CD4-positive, alpha-beta T cell treated with Interleukin-17A for 1 hour (primary cell): Measurements from ENCODE around the gene CDH3.

ENCODE experiments used
- DNase-seq: peaks from one replicate; pipeline ENCODE4 v3.0.0-alpha.2; 2020

Gene CDH3

DNA sequence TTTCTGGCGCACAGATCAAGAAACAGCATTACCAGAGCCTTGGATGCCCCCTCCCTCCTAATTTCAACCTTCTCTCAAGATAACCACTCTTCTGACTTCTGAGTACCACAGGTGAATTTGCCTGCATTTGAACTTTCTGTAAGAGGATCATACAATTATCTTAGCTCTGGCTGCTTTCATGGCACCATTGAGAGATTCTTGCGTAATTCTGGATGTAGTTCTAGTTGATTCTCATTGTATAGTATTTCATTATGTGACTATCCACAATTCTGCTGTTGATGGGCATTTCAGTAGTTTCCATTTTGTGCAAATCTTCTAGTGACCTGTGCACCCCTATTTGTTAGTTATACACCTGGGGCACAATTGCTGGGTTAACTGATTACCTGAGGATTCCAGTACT lies 7.5 kb downstream of the CDH3 start:
- DNase-seq, result no peak

DNA sequence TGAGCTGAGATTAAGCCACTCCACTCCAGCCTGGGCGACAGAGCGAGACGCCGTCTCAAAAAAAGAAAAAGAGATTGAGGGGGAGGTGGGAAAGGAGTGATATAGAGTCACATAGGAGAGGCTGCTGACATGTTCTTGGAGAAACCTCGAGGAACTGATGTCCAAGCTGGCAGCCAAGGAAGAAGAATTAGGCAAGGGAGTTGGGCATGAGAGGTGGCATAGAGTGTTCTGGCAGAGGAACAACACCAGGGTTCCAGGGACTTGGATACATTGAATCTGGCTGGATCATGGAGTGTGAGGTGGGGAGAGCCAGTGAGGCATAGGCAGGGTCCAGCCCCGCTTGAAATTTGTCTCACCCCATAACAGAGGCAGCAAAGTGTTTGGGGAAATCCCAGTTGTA lies 10.7 kb downstream of the CDH3 start:
- no peak for DNase-seq

DNA sequence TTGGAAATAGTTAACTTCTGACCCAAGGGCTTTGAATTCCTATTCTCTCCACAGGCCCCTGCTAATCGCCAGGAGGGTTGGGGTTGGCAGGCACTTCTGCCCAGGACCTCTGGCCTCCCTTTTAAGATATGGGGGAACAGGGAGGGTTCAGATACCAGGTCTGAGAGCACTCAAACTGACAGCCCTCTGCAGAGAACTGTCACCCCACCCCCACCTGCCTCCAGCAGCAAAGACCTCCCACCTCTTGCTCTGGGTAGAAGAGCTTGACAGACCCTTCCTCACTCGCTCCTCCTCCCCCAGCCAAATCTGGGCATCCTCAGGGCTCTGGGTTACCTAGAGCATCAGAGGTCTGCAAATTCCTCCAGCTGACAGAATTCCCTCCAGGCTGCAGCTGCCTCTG lies 11.6 kb downstream of the CDH3 start:
- no peak for DNase-seq

DNA sequence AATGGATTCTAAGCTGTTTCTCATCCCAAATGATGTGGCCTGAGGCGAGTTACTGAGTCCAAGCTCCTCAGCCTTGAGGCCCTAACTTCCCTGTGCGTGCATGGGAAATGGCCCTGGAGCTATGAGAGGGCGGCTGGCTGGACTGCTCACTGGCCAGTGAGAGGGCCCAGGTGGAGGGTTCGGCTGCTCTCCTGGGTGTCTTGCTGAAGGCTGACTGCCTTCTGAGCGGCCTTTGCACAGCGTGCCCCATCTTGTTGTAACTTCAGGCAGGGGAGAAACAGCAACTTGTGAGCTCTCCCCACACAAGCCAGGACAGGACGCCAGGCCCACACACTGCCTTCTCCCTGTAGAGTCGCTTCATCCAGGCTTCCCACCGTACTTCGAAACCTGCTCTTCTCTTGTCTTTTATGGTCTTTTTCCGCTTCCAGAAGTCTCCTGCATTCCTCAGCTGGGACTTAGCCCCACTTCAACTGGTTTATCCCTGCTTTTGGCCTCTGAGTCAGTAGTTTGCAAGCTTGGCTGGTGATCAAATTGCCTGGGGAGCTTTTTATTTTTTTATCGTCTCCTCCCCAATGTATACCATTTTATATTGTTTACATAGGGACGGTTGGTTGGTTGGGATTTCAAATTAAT lies 13.3 kb downstream of the CDH3 start:
- DNase-seq, result no peak

DNA sequence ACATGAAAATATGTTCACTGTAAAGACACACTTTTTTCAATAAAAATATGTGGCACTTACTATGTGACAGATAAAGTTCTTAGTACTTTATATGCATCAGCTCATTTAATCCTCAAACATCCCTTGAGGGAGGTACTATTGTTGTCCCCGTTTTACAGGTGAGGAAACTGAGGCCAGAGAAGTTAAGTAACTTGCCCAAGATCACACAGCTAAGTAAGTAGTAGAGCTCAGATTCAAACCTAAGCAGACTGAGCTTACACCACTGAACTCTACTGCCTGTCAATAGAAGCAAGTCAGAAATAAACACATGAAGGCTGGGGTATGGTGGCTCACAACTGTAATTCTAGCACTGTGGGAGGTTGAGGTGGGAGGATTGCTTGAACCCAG lies 13.9 kb downstream of the CDH3 start:
- DNase-seq, result no peak

DNA sequence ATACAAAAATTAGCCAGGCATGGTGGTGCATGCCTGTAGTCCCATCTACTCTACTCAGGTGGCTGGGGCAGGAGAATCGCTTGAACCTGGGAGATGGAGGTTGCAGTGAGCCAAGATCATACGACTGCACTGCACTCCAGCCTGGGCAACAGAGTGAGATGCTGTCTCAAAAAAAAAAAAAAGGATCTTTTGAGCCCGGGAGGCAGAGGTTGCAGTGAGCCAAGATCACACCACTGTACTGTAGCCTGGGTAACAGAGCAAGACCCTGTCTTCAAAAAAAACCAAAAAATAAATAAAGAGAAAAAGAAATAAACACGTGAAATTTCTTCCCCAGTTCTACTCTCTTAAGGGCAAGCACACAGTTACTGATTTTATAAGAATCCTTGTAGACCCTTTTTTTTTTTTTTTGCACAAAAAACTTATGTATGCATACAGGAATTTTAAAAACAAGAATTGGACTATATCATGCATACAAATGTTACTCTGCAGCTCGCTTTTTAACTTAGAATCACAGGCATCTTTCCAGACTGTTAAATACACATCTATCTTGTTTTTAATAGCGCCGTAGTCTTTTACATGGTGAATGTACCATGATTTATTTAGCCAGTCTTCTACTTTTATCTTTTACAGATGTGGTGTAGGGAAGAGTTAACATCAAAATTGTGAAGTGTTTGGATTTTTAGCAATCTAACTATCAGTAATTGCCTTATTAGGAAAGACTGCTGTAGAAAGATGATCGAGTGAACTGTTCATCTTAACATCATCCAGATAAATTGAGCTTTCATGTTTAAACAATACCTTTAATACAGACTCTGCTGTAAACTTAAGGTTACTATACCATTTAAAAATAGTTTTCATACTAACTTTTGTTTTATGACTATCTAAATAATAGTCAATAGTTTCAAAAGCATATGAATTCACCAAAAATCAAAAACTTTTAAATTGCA lies 14.6 kb downstream of the CDH3 start:
- no peak for DNase-seq

DNA sequence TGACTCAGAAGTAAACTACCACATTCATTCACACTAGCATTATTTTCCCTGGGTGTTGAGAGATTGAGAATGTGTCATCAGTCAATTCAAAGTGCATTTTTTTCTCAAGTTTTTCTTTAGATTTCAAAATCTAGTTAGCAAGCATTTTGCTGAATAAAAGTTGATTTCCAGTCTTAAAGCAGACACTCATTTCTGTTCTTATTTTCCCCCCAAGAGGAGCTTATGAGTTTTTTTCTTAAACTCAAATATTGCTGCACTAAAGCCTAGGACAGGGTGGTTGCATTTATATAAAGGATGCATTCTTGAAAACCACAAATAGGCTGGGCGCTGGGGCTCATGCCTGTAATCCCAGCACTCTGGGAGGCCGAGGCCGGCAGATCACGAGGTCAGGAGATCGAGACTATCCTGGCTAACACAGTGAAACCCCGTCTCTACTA lies 15.3 kb downstream of the CDH3 start:
- DNase-seq, result no peak

DNA sequence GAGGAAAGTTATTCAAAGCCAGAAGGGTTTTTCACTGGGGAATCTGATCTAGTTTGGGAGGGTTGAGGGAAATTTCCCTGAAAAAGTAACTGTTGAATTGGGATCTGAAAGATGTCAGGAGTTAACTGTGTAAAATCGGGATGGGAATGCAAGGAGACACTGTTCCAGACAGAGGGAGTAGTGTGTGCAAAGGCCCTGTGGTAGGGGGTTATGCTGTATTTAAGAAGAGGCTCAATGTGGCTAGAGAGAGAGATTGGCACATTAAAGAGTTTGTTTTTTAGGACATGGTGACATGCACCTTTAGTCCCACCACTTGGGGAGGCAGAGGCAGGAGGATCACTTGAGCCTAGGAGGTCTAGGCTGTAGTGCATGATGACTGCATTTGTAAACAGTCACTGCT lies 16.9 kb downstream of the CDH3 start:
- no peak for DNase-seq

DNA sequence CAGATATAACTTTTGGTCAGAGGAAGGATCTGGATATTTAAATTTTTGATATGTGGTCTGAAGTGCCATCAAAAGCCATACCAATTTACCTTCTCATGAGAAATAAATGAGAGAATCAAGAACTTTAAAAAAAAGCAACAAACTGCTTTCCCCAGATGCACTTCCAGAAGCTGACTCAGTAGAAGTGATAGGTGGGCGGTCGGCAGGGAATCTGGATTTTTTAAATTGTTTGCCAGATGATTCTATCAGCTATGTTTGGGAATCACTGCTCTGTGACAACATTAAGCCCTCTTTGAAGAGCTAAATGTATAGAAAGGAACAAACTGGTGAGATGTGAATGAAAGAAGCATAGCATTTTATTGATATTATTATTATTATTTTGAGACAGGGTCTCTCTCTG lies 19.2 kb downstream of the CDH3 start:
- no peak for DNase-seq

DNA sequence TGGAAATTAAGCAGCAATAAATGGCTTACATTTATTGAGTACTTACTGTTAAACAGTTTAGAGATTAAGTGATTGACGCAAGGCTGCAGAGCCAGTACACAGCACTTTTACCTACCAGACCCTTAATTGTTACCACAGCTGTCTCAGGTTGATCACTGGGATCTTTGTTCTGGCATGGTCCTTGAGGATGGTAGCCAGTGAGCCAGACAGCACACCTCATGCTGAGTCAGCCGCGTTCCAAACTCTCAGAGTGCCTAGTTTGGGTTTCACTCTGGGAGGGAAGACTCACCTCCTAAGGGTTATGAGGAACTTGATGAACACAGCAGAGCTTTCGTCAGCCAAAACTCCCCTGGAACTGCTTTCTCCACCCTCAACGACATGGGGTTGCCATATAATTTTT lies 20.4 kb downstream of the CDH3 start:
- DNase-seq, result no peak

DNA sequence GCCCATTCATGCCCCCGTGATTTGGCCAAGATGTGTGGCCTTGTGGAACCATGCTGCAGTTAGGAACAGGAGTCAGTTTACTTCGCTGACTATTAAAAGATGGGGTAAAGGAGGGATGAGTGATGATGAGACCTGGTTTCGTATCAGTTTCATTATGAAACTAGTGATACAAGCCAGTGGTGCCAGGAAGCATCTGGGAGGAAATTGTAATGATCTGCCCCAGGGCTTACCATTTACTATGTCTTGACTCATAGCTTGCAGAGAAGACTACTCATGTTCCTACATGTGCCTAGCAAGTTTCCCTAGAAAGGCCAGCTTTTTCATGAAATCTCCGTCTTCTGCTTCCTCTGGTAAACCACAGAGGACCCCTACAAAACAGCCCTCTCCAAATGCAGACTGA lies 23.2 kb downstream of the CDH3 start:
- no peak for DNase-seq

DNA sequence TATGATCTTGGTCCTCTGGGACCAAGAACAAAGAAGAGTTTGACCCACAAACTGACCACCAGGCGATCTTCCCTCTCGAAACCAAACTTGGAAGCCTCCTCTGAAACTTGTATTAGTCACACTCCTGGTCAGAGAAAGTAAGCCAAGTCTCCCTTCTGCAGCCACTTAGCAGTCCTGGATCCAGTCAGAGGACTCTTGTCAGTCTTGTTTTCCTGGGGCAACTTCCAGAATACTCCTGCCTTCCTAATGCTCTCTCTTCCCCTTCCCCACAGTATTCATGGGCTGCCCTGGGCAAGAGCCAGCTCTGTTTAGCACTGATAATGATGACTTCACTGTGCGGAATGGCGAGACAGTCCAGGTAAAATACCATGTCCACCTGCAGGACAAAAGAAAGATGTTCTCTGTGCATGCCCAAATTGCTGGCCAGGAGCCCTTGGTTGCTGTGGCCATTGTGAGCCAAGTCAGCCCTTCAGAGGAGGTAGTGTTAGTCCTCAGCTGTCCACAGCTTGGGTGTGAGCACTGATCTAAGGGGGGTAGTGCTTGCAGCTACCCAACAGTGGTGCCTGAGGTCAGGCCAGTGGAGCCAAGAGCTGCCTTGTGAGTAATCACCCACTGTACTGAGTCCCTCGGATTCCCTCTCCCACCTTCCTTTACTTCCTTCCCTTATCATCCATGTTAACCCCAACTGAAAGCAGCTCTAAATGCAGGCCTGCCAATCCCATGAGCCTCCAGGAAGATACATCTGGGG lies 31.2 kb downstream of the CDH3 start:
- no peak for DNase-seq

DNA sequence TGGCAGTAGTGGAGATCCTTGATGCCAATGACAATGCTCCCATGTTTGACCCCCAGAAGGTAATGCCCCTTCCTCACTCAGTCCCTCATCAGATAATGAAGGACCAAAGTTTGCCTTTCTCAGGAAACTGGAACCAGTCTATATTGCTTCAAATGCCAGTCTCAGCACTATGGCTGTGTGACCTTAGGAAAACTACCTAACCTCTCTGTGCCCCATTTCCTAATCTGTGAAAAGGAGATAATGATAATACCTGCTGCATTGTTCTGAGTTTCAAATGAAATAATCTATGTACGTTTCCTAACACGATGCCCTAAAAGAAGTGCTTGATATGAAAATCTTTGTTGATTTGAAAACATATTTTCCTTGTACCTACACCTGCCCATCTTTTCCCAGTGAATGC lies 35.9 kb downstream of the CDH3 start:
- no peak for DNase-seq

DNA sequence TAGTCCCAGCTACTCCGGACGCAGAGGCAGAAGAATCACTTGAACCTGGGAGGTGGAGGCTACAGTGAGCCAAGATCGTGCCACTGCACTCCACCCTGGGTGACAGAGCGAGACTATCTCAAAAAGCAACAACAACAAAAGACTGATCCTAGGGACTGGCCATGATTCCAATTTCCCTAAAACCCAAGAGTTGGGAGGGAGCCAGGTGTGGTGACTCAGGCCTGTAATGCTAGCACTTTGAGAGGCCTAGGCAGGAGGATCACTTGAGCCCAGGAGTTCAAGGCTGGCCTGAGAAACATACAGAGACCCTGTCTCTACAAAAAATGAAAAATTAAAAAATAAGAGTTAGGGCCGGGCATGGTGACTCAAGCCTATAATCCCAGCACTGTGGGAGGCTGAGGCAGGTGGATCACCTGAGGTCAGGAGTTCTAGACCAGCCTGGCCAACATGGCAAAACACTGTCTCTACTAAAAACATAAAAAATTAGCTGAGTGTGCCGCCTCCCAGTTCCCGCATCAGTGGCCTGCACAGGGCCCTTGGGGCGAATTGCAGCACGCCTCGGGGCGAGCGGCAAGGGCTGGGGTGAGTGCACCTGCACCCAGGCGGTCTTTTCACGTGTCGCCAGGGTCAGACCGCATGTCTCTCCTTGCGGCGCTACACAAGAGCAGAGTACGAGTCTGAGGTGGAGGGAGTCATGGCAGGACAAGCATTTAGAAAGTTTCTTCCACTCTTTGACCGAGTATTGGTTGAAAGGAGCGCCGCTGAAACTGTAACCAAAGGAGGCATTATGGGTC lies 40.8 kb downstream of the CDH3 start:
- no peak for DNase-seq

DNA sequence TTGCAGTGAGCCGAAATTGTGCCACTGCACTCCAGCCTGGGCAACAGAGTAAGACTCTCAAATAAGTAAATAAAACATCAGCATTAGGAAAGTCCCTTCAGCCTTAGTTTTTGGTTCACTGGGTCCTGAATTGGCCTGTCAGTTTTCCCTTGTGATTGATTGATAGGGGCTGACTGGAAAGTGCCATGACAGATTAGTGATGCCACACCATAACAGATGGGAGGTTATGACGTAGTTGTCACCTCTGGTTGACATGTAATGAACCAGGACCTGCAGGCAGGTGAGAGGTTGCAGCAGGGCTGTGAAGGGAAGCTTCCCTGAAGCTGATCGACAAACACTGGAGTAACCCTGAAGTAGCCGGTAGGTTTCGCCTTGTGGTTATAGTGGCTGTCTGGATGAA lies 41.8 kb downstream of the CDH3 start:
- no peak for DNase-seq

DNA sequence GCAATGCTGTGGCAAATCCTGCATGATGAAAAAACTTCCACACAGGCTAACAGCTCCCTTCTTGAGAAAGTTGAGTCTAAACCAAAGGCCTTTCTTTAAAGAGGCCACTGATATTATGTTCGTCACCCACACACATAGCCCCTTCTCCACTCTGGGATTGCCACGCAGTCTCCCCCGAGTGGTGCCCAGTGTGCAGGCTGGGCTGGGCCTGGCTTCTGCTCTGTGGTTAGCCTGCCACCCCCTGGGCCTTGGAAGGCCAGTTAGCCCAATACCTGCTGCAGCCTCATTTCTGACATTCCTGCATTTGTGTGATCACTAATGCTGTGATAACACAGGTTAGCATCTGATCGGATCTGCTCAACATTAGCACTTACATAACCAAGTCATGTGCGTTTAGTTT lies 44.8 kb downstream of the CDH3 start:
- no peak for DNase-seq

DNA sequence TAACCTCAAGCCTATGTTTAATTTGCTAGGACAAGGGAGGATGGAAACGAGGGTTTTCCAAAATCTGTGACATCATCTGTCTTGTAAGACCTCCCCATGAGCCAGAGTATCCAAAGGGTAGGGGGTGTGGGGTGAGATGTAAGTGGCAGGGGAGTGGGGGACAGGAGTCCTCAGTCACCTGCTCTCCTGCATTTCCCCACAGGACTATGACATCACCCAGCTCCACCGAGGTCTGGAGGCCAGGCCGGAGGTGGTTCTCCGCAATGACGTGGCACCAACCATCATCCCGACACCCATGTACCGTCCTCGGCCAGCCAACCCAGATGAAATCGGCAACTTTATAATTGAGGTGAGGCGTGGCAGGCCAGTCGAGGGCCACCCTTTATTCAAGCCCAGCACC lies 50.5 kb downstream of the CDH3 start:
- DNase-seq, result no peak

DNA sequence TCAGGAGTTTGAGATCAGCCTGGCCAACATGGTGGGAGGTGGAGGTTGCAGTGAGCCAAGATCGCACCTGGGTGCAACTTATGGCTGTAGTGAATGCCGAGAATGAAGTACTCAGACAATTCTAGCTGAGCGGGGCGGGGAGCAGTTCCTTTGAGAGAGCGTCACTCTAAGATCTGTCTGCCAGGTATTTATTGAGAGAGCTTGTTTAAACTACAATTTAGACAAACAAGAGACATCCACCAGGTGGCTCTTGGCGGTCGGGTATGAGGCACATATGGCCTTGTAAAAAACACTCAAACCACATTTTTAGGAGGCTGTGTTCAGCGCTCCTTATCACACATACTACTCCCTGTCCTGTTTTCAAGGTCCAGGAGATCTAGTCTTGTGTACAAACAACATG lies 51.4 kb downstream of the CDH3 start:
- DNase-seq, result no peak

DNA sequence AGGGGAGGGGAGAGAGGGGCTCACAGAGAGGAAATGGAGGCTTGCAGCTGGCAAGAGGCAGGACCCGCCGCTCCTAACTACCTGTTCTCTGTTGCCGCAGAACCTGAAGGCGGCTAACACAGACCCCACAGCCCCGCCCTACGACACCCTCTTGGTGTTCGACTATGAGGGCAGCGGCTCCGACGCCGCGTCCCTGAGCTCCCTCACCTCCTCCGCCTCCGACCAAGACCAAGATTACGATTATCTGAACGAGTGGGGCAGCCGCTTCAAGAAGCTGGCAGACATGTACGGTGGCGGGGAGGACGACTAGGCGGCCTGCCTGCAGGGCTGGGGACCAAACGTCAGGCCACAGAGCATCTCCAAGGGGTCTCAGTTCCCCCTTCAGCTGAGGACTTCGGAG lies 53.0 kb downstream of the CDH3 start:
- DNase-seq, result no peak

DNA sequence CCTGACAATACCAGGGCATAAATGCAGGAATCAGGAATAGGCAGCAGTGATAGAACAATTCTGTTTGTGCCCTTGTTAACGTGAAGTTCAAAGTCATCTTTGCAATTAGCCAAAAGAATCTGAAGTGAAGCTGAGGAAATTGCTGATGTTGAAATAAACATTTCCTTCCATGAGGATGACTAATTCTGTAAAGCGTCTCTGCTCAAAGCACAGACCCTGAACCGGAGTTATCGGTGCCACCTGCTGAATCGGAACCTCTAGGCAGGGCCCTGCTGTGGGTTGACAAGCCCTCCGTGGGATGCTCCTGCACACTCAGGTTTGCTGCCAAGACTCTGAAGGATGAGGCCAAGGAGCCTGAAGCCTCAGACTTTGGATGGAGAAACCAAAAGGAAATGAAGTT lies 55.0 kb downstream of the CDH3 start:
- DNase-seq, result no peak

DNA sequence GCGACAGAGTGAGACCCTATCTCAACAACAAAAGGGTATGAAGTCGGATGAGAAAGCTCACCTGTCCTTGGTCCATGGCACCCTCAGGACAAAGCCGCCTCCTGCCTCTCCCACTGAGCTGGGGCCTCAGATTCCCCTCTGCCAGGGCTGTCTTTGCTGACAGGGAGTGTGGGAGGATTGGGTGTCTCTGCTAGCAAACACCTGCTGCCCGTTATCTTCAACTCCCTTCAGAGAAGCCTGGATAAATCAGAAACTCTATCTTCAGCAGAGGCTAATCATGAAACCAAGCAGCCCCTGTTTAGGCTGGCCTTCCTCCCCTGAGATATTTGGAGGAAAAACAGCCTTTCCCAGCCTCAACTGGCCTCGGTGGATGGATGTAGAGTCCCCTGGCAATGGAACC lies 55.7 kb downstream of the CDH3 start:
- DNase-seq, result no peak

DNA sequence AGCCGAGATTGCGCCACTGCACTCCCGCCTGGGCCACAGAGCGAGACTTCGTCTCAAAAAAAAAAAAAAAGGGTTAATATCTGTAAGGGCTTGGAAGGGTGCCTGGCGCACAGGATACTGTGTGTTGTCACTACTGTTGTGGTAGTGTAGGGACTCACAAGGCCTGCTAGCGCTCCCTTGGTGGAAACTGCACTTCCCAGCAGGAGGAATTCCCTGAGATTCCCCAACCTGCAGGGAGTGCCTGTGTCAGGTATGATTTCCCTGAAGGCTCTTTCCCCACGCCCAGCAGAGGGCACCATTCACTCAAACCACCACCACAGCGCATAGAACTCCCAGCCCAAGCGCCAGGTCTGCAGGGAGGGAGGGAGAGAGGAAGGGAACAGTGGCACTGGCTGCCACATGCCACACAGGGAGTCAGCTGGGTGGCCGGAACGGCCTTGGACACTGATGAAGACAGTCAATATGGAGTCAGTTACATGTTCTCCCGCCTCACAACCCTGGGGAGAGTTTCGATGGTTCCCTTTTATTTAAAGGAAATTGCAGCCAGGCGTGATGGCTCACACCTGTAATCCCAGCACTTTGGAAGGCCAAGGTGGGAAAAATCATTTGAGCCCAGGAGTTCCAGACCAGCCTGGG lies 59.2 kb downstream of the CDH3 start:
- DNase-seq, result peak; percentile 54
